Mucosa of rectum (tissue), 2 donors: Measurements from ENCODE around the gene CD27.
"Not testable (repeated sequence)": the region's sequence is repeated elsewhere in the genome, so short reads cannot be mapped to it uniquely, and the experiment has no call there.

Experiments
- H3K27ac ChIP-seq, 2 donors: one replicate each; pipeline ENCODE4 v1.7.0; 2013; ENCODE audit warnings: inconsistent platforms in 2 of 2, low read depth in 2 of 2, low read length in 2 of 2
- H3K27me3 ChIP-seq, 2 donors: one replicate each; pipeline ENCODE4 v1.7.0; 2013; ENCODE audit warnings: low read length in 2 of 2; ENCODE audit not compliant: control insufficient read depth in 2 of 2, insufficient read depth in 2 of 2
- H3K36me3 ChIP-seq, 2 donors: one replicate each; pipeline ENCODE4 v1.7.0; 2013; ENCODE audit warnings: low read length in 2 of 2; ENCODE audit not compliant: control insufficient read depth in 2 of 2, insufficient read depth in 2 of 2
- H3K4me1 ChIP-seq, 2 donors: one replicate each; pipeline ENCODE4 v1.7.0; 2013; ENCODE audit warnings: low read length in 2 of 2, mild to moderate bottlenecking in 1 of 2; ENCODE audit not compliant: control insufficient read depth in 2 of 2, insufficient read depth in 2 of 2
- H3K4me3 ChIP-seq, 2 donors: one replicate each; pipeline ENCODE4 v1.7.0; 2013; ENCODE audit warnings: low read length in 2 of 2
- H3K9ac ChIP-seq, 2 donors: one replicate each; pipeline ENCODE4 v1.7.0; 2013; ENCODE audit warnings: low read length in 2 of 2, low read depth in 1 of 2, mild to moderate bottlenecking in 1 of 2
- H3K9me3 ChIP-seq, 2 donors: one replicate each; pipeline ENCODE4 v1.7.0; 2013; ENCODE audit warnings: low read length in 2 of 2; ENCODE audit not compliant: control insufficient read depth in 2 of 2
- donor health status: healthy.
- donor health status: Normal muscosa, but diverticular disease.

Gene CD27

GRCh38 chr12:6461401-6462233, 16.9 kb downstream of the CD27 start:
- Histone ChIP-seq H3K27me3 (no peaks in the 10 kb centered on the region), H3K4me1 (peaks cover 17 to 32% of the 10 kb centered on the region in 2 donors), H3K36me3 (peaks cover 84 to 85% of the 10 kb centered on the region in 2 donors), H3K4me3 (peak overlapping the region in 1 of 2 donors; percentile 43), H3K9ac (peak overlapping the region in 1 of 2 donors; percentile 53), H3K9me3 (no peaks in the 10 kb centered on the region), H3K27ac (peak overlapping the region; percentile 68 to 82)

GRCh38 chr12:6462234-6462995, 17.7 kb downstream of the CD27 start:
- H3K27ac ChIP-seq = peak overlapping the region; percentile 65 to 82
- H3K4me3 ChIP-seq = peak overlapping the region in 1 of 2 donors; percentile 13
- no peaks in the 10 kb centered on the region for H3K9me3 ChIP-seq
- peaks cover 77 to 79% of the 10 kb centered on the region in 2 donors for H3K36me3 ChIP-seq
- H3K4me1 ChIP-seq = peaks cover 17 to 33% of the 10 kb centered on the region in 2 donors
- H3K9ac ChIP-seq = peak overlapping the region in 1 of 2 donors; percentile 49
- H3K27me3 ChIP-seq = no peaks in the 10 kb centered on the region

- H3K36me3 ChIP-seq = peaks cover 70 to 74% of the 10 kb centered on the region in 2 donors
- peak overlapping the region in 1 of 2 donors; percentile 82 for H3K27ac ChIP-seq
- no peaks in the 10 kb centered on the region for H3K27me3 ChIP-seq
- peaks cover 25 to 40% of the 10 kb centered on the region in 2 donors for H3K4me1 ChIP-seq
- H3K4me3 ChIP-seq = peak overlapping the region in 1 of 2 donors; percentile 3
- no peaks in the 10 kb centered on the region for H3K9me3 ChIP-seq
- H3K9ac ChIP-seq = no peak overlapping the region
Observed at GRCh38 chr12:6463216-6463615, 18.5 kb downstream of the CD27 start.

- no peaks in the 10 kb centered on the region for H3K27me3 ChIP-seq
- H3K4me1 ChIP-seq = peaks cover 31 to 42% of the 10 kb centered on the region in 2 donors
- H3K36me3 ChIP-seq = peaks cover 64 to 68% of the 10 kb centered on the region in 2 donors
- no peak overlapping the region for H3K27ac ChIP-seq
- H3K9ac ChIP-seq = no peak overlapping the region
- H3K4me3 ChIP-seq = no peak overlapping the region
- no peaks in the 10 kb centered on the region for H3K9me3 ChIP-seq
Observed at GRCh38 chr12:6463858-6464257, 19.1 kb downstream of the CD27 start.

GRCh38 chr12:6464531-6464930, 19.8 kb downstream of the CD27 start:
- Histone ChIP-seq H3K36me3 (peaks cover 58 to 61% of the 10 kb centered on the region in 2 donors), H3K9me3 (no peaks in the 10 kb centered on the region), H3K27me3 (no peaks in the 10 kb centered on the region), H3K27ac (peak overlapping the region in 1 of 2 donors; percentile 11), H3K4me1 (peaks cover 36 to 42% of the 10 kb centered on the region in 2 donors), H3K4me3 (no peak overlapping the region), H3K9ac (no peak overlapping the region)

DNA sequence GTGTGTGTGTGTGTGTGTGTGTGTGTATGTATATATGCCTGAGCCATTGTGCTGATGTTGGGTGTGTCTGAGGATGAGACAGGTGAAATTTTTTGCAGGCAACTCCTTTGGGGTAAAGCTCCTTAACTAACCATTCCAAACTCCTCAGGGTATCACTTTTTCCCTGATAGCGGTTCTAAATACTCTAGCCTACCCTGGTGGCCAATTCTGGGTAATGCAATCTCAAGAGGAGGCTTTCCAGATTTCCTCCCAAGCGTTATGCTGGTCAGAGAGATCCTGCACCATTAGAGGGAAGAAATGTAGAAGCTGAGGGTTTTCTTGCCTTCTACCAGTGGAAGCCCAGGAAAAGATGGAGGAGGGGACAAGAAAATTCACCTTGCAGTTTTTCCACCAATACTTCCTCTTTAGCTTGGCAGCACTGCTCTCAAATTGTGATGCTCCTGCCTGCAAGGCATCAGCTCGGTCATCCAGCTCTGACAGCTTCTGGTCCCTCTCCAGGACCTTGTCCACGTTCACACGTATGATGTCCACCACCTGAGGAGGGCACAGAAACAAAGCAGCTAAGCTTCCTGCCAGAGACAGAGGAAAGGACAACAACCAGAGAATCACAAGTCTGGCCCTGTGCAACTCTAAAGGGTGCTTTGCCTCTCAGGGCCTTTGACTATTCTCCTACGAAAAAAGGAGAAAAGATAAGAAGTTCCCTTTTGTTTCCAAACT, 20.9 kb downstream of the CD27 start:
- no peak overlapping the region for H3K4me3 ChIP-seq
- H3K9me3 ChIP-seq = no peaks in the 10 kb centered on the region
- H3K36me3 ChIP-seq = peaks cover 52 to 56% of the 10 kb centered on the region in 2 donors
- H3K4me1 ChIP-seq = peaks cover 40 to 43% of the 10 kb centered on the region in 2 donors
- H3K27me3 ChIP-seq = no peaks in the 10 kb centered on the region
- H3K9ac ChIP-seq = no peak overlapping the region
- H3K27ac ChIP-seq = no peak overlapping the region

DNA sequence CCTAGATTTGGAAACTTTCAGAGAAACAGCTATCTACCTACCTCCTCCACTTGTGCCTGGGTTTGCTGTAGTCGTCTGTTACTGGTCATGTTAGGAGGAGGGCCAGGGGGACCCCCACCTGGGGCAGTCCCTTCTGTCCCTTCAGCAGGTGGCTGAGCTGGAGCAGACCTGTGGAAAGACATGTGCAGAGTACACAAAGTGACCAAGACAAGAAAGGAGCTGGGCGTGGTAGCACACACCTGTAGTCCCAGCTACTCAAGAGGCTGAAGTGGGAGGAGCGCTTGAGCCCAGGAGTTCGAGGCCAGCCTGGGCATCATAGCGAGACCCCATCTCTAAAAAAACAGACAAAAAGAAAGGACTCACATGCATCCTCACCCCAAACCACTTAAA, 21.4 kb downstream of the CD27 start:
- H3K27me3 ChIP-seq = no peaks in the 10 kb centered on the region
- no peak overlapping the region for H3K9ac ChIP-seq
- peaks cover 46 to 50% of the 10 kb centered on the region in 2 donors for H3K36me3 ChIP-seq
- peaks cover 39 to 42% of the 10 kb centered on the region in 2 donors for H3K4me1 ChIP-seq
- H3K9me3 ChIP-seq = no peaks in the 10 kb centered on the region
- H3K4me3 ChIP-seq = no peak overlapping the region
- H3K27ac ChIP-seq = no peak overlapping the region

GRCh38 chr12:6466751-6467150, 22.0 kb downstream of the CD27 start:
- H3K27me3 ChIP-seq, H3K27ac ChIP-seq, H3K9me3 ChIP-seq, H3K9ac ChIP-seq, H3K4me3 ChIP-seq: not testable (repeated sequence)
- Histone ChIP-seq H3K36me3 (peaks cover 40 to 45% of the 10 kb centered on the region in 2 donors), H3K4me1 (peaks cover 33 to 42% of the 10 kb centered on the region in 2 donors)

GRCh38 chr12:6467571-6468282, 23.0 kb downstream of the CD27 start:
- not testable (repeated sequence) for H3K27ac ChIP-seq, H3K4me3 ChIP-seq, H3K9me3 ChIP-seq, H3K27me3 ChIP-seq, H3K9ac ChIP-seq
- H3K36me3 ChIP-seq = peaks cover 31 to 35% of the 10 kb centered on the region in 2 donors
- peaks cover 24 to 37% of the 10 kb centered on the region in 2 donors for H3K4me1 ChIP-seq
